Hematopoietic multipotent progenitor cell treated with erythropoietin and hydrocortisone succinate and interleukin-3 and kit ligand, for 15 days (in vitro differentiated cells): Measurements from ENCODE around the gene ACBD3.
"Not testable (repeated sequence)": the region's sequence is repeated elsewhere in the genome, so short reads cannot be mapped to it uniquely, and the experiment has no call there.

Experiments used
- DNase-seq: peaks from one replicate; pipeline ENCODE4 v3.0.0-alpha.2; 2015; ENCODE audit warnings: low spot score

Gene ACBD3

GRCh38 chr1:226186124-226187018 is at the start of gene ACBD3:
Gene ACBD3, minus strand, starts transcription at chr1:226186741. Its CDS starts 66 bp downstream, at chr1:226186675.
- DNase-seq: peak; percentile 81

DNA sequence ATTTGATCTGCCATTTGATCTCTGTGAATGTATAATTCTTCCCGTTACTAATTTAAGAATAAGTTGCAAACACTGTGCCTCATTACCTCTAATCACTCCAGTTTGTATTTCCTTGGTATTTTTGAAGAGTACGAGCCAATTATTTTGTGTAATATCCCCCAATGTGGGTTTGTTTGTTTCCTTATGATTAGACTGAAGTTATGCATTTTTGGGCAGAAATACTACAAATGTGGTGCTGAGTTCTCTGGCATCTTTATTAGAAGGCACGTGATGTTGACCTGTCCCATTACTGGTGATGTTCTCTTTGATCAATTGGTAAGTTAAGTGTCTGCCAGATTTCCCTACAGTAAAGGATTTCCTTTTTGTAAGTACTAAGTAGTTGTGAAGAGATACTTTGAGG is 47.3 kb upstream of the ACBD3 start:
- no peak for DNase-seq

DNA sequence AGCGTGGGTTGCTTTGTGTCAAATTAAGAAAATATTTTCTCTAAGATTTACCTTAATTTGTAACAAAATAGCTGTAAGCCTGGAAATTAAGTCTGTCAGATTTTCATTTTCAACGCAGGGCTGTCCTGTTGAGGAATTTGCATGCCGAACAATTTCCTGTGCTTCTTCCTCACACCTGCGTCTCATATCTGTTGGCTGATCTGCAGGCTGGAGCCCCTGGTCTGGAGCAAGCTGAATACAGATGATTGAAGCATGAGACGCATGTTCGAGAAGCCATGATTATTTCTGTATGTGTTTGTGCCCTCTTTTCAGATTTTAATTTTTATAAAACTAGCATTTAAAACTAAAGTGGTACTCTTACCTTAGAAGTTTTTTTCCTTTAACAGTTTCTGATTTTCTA is 46.8 kb upstream of the ACBD3 start:
- DNase-seq: no peak

DNA sequence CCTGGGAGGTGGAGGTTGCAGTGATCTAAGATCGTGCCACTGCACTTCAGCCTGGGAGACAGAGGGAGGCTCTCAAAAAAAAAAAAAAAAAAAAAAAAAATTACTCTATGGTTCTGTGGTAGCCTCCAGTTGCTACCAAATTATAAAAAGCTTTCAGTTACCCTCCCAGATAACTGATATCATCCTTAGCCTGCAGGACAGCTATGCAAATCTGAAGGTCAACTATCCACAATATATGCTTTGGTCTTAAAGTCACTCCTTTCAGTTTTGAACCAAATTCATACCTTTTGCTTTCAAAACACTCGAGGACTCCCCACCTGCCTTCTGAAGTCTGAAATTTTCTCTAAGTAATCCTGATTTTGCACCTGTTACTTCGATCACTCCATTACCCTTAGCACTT is 40.1 kb upstream of the ACBD3 start:
- DNase-seq: no peak

DNA sequence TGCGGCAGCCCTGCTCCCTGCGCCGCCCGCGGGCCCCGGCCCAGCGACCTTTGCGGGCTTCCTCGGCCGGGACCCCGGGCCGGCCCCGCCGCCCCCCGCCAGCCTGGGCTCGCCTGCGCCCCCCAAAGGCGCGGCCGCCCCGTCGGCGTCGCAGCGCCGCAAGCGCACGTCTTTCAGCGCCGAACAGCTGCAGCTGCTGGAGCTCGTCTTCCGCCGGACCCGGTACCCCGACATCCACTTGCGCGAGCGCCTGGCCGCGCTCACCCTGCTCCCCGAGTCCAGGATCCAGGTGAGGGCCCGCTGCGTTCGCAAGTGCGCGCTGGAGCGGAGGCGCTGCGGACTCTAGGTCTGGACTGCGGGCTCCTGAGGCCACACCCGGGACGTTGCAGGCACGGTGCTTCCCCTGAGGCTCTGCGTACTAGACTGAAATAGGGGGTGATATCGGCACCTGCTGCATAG is 37.3 kb upstream of the ACBD3 start:
- DNase-seq: no peak

GRCh38 chr1:226223157-226223785 is 36.7 kb upstream of the ACBD3 start, which contains the start of gene MIXL1:
Gene MIXL1, plus strand, starts transcription at chr1:226223664. Its CDS starts 18 bp downstream, at chr1:226223682.
- no peak for DNase-seq

- no peak for DNase-seq
These were observed 36.1 kb upstream of the ACBD3 start for GRCh38 chr1:226222686-226223085.

- DNase-seq: no peak
These were observed 34.1 kb upstream of the ACBD3 start for GRCh38 chr1:226220473-226221189.

DNA sequence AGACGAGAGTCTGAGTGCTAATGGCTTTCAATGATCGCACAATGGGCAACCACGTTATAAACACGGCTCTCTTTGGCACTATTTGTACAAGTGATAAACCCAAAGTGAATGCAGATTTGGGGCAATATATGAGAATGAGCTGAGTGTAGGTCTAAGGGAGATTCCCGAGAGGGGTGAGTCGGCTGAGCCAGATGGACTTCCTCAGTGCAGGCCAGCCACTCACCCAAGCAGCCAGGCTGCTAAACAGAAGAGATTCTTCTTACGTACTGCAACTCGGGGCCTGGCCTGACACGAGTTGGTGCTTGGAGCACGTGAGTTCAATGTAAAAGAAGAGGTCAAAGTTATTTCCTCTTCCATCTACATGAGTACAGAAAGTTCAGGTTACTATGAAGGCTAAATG is 30.7 kb upstream of the ACBD3 start:
- no peak for DNase-seq

- no peak for DNase-seq
These were observed 29.5 kb upstream of the ACBD3 start for GRCh38 chr1:226216056-226216455.

GRCh38 chr1:226215239-226215638 is 28.7 kb upstream of the ACBD3 start:
- no peak for DNase-seq

DNA sequence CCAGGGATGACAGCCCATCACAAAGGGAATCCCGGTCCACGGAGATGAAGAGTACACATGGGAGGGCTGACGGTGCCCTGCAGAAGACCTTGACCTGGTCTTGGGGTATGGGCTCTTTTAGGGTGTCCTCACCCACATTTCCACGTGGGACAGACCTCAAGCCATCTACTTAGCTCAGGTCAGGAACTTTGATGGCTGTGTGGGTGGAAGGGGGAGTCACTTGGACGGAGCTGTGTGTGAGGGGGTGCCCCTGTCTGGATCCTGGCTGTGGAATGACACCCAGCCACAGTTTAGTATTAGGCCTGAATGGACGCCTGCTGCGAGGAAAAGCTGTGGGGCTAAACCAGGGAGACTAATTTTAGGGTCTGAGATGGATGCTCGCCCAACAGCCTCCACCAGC is 26.0 kb upstream of the ACBD3 start:
- DNase-seq: no peak

DNA sequence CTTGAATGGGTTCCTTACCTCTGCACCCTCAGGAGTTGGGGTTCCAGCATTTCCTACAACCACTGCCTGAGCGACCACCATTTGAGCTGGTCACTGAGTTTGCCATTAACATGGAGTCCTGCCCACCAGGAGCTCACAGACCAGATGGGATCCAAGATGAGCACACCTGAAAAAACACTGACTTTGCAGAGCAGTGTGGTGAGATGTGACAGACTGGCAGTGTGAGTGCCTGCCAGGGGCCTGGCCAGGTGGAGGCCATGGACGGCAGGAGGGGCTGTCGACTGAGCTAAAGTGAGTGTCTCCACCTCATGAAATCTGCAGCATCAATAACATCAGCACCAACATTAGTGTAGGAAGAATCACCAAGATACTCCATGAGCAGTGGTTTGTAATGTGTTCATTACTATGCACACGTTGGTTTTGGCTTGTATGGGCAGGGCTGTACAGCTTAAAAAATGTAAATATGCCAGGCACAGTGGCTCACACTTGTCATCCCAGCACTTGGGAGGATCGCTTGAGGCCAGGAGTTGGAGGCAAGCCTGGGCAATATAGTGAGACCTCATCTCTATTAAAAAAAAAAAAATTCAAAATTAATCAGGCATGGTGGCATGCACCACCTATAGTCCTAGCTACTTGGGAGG is 24.8 kb upstream of the ACBD3 start:
- DNase-seq: no peak

DNA sequence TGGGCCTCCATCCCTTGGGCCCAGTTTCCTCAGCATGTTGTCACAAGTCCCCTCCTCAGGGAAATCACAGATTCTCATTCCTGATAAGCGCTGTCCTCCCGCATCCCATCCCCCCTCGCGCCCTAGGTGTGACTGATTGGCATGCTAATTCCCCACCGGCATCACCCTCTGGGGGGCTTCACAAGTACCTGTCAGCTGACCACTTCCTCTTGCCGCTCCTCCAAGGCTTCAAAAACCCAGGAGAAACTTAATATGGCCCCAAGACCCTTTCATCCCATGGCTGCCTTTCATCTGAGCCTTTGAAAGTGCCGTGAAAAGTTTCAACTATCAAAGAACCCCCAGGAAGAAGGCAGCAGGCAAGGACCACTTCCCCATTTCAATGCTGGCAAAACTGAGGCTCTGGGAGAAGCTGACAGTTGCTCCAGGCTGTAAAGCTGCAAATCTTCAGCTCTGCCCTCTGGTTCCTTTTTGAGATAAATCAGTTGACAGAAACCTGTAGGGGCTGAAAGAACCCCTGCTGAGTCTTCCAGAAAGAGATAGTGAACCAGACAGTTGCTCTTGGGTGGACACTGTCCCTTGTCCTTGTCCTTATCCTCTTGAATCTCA is 24.1 kb upstream of the ACBD3 start:
- DNase-seq: no peak

DNA sequence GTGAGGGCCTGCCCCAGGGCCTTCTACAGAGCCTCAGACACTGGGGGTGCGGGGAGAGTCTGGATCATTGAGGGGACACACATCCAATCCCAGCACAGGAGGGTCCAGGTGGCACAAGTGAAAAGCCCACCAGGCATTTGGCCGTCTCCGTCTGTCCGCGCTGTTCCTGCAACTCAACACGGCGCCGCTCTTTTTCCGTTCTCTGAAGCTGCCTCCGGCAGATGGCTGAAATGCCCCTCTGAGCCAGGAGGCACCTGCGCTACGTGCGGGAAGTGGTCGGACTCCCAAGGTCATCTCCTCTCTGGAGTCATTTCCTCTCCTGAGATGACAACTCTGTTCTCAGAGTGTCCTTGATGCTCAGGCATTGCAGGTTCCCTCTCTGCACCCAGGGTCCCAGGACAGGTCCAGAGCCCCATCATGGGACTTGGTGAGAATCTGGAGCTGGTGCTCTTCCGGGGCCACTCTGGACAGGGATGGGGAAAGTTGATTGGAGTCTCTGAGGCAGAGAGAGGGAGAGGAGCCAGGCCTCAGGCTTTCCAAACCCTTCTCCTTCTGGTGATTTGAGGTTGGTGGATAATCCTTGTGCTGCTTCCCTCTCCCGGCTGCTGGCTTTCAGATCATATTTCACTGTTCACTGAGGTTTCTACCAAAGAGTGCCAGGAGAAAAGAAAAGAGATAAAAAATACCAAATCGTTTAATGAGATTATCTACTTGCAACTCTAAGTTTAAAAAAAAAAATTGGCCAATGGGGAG is 22.9 kb upstream of the ACBD3 start:
- DNase-seq: no peak

- no peak for DNase-seq
These were observed 20.5 kb upstream of the ACBD3 start for GRCh38 chr1:226207048-226207447.

GRCh38 chr1:226204198-226204597 is 17.7 kb upstream of the ACBD3 start:
- no peak for DNase-seq

- DNase-seq: no peak
These were observed 17.1 kb upstream of the ACBD3 start for GRCh38 chr1:226203655-226204054.

- no peak for DNase-seq
These were observed 16.7 kb upstream of the ACBD3 start for GRCh38 chr1:226203240-226203639.

- not testable (repeated sequence) for DNase-seq
These were observed 16.1 kb upstream of the ACBD3 start for GRCh38 chr1:226202666-226203065.

DNA sequence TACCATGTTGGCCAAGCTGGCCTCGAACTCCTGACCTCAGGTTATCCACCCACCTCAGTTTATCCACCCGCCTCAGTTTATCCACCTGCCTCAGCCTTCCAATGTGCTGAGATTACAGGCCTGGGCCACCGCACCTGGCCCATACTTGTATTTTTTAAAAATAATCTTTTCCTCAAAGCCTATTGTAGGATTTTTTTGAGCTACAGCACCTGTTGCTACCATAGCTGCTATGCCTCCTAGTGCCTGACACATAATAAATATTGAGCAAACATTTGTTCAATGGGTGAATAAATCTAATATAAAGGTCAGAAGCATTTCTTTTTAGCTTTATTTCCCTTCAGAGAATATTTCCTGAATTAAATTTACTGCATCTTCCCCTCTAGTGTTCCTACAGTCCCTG is 15.7 kb upstream of the ACBD3 start:
- no peak for DNase-seq
